Activated naive CD4-positive, alpha-beta T cell treated with anti-CD3 and anti-CD28 coated beads, Interleukin-2, amount 50 U/mL, for 16 hours (primary cell): ENCODE measurements around the gene TTC34.
"Not testable (repeated sequence)": the region's sequence is repeated elsewhere in the genome, so short reads cannot be mapped to it uniquely, and the experiment has no call there.

Experiments
- DNase-seq: peaks from one replicate; pipeline ENCODE4 v3.0.0-alpha.2; 2020

Gene TTC34

DNA sequence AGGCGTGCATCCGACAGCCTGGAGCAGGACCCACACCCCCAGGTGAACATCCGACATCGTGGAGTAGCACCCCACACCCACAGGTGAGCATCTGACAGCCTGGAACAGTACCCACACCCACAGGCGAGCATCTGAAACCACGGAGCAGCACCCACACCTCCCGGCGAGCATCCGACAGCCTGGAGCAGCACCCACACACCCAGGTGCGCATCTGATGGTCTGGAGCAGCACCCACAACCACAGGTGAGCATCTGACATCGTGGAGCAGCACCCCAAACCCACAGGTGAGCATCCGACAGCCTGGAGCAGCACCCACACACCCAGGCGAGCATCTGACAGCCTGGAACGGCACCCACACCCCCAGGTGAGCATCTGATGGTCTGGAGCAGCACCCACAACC is 46.1 kb downstream of the TTC34 start:
- DNase-seq = not testable (repeated sequence)

GRCh38 chr1:2754597-2754996 is 46.9 kb downstream of the TTC34 start:
- DNase-seq = not testable (repeated sequence)

DNA sequence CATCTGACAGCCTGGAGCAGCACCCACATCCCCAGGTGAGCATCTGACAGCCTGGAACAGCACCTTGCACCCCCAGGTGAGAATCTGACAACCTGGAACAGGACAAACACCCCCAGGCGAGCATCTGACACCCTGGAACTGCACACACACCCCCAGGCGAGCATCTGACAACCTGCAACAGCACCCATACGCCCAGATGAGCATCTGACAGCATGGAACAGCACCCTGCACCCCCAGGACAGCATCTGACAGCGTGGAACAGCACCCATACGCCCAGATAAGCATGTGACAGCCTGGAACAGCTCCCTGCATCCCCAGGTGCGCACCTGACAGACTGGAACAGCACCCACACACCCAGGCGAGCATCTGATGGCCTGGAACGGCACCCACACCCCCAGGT is 49.0 kb downstream of the TTC34 start:
- not testable (repeated sequence) for DNase-seq

DNA sequence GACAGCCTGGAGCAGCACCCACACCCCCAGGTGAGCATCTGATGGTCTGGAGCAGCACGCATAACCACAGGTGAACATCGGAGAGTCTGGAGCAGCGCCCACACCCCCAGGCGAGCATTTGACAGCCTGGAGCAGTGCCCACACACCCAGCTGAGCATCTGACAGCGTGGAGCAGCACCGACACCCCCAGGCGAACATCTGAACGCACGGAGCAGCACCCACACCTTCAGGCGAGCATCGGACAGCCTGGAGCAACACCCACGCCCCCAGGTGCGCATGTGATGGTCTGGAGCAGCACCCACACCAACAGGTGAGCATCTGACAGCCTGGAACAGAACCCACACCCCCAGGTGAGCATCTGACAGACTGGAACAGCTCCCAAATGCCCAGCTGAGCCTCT is 49.6 kb downstream of the TTC34 start:
- DNase-seq = not testable (repeated sequence)

DNA sequence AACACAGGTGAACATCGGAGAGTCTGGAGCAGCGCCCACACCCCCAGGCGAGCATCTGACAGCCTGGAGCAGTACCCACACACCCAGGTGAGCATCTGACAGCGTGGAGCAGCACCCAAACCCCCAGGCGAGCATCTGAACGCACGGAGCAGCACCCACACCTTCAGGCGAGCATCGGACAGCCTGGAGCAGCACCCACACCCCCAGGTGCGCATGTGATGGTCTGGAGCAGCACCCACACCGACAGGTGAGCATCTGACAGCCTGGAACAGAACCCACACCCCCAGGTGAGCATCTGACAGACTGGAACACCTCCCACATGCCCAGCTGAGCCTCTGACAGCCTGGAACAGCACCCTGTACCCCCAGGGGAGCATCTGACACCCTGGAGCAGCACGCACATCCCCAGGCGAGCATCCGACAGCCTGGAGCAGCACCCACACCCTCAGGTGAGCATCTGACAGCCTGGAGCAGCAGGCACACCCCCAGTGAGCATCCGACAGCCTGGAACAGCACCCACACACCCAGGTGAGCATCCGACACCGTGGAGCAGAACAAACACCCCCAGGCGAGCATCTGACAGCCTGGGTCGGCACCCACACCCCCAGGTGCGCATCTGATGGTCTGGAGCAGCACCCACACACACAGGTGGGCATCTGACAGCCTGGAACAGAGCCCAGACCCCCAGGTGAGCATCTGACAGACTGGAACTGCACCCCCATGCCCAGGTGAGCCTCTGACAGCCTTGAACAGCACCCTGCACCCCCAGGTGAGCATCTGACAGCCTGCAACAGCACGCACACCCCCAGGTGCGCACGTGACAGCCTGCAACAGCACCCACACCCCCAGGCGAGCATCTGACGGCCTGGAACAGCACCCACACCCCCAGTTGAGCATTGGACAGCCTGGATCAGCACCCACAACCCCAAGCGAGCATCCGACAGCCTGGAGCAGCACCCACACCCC is 50.4 kb downstream of the TTC34 start:
- DNase-seq = not testable (repeated sequence)

DNA sequence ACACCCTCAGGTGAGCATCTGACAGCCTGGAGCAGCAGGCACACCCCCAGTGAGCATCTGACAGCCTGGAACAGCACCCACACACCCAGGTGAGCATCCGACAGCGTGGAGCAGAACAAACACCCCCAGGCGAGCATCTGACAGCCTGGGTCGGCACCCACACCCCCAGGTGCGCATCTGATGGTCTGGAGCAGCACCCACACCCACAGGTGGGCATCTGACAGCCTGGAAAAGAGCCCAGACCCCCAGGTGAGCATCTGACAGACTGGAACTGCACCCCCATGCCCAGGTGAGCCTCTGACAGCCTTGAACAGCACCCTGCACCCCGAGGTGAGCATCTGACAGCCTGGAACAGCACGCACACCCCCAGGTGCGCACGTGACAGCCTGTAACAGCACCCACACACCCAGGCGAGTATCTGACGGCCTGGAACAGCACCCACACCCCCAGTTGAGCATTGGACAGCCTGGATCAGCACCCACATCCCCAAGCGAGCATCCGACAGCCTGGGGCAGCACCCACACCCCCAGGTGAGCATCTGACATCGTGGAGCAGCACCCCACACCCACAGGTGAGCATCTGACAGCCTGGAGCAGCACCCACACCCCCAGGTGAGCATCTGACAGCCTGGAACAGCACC is 51.3 kb downstream of the TTC34 start:
- DNase-seq = not testable (repeated sequence)

DNA sequence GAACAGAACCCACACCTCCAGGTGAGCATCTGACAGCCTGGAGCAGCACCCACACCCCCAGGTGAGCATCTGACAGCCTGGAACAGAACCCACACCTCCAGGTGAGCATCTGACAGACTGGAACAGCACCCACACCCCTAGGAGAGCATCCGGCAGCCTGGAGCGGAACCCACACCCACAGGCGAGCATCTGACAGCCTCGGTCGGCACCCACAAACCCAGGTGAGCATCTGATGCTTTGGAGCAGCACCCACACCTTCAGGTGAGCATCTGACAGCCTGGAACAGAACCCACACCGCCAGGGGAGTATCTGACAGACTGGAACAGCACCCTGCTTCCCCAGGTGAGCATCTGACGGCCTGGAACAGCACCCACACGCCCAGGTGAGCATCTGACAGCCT is 52.9 kb downstream of the TTC34 start:
- DNase-seq = not testable (repeated sequence)

- DNase-seq = not testable (repeated sequence)
These were observed 106.7 kb downstream of the TTC34 start for GRCh38 chr1:2694796-2695195.

DNA sequence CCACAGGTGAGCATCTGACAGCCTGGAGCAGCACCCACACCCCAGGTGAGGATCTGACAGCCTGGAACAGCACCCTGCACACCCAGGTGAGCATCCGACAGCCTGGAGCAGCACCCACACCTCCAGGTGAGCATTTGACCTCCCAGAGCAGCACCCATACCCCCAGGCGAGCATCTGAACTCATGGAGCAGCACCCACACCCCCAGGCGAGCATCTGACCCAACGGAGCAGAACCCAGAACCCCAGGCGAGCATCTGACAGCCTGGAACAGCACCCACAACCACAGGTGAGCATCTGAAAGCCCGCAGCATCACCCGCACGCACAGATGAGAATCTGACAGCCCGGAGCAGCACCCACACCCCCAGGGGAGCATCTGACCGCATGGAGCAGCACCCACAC is 111.3 kb downstream of the TTC34 start:
- not testable (repeated sequence) for DNase-seq

GRCh38 chr1:2688336-2688665 is 113.2 kb downstream of the TTC34 start:
- DNase-seq = not testable (repeated sequence)

DNA sequence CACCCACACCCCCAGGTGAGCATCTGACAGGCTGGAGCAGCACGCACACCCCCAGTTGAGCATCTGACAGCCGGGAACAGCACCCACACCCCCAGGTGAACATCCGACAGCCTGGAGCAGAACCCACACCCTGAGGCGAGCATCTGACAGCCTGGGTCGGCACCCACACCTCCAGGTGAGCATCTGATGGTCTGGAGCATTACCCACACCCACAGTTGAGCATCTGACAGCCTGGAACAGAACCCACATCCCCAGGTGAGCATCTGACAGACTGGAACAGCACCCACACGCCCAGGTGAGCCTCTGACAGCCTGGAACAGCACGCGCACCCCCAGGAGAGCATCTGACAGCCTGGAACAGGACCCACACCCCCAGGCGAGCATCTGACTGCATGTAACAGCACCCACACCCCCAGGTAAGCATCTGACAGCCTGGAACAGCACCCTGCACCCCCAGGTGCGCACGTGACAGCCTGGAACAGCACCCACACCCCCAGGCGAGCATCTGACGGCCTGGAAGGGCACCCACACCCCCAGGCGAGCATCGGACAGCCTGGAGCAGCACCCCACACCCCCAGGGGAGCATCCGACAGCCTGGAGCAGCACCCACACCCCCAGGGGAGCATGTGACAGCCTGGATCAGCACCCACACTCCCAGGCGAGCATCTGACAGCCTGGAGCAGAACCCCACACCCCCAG is 113.7 kb downstream of the TTC34 start:
- peak; percentile 14 for DNase-seq

GRCh38 chr1:2687174-2687591 is 114.3 kb downstream of the TTC34 start:
- not testable (repeated sequence) for DNase-seq

DNA sequence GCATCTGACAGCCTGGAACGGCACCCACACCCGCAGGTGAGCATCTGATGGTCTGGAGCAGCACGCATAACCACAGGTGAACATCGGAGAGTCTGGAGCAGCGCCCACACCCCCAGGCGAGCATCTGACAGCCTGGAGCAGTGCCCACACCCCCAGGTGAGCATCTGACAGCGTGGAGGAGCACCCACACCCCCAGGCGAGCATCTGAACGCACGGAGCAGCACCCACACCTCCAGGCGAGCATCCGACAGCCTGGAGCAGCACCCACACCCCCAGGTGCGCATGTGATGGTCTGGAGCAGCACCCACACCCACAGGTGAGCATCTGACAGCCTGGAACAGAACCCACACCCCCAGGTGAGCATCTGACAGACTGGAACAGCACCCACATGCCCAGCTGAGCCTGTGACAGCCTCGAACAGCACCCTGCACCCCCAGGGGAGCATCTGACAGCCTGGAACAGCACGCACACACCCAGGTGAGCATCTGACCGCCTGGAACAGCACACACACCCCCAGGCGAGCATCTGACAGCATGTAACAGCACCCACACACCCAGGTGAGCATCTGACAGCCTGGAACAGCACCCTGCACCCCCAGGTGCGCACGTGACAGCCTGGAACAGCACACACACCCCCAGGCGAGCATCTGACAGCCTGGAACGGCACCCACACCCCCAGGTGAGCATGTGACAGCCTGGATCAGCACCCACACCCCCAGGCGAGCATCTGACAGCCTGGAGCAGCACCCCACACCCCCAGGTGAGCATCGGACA is 115.2 kb downstream of the TTC34 start:
- DNase-seq = not testable (repeated sequence)

- DNase-seq = not testable (repeated sequence)
These were observed 115.8 kb downstream of the TTC34 start for GRCh38 chr1:2685671-2686070.

- not testable (repeated sequence) for DNase-seq
These were observed 116.6 kb downstream of the TTC34 start for GRCh38 chr1:2684878-2685277.

GRCh38 chr1:2684000-2684399 is 117.5 kb downstream of the TTC34 start:
- peak; percentile 18 for DNase-seq

- not testable (repeated sequence) for DNase-seq
These were observed 118.2 kb downstream of the TTC34 start for GRCh38 chr1:2683321-2683741.

DNA sequence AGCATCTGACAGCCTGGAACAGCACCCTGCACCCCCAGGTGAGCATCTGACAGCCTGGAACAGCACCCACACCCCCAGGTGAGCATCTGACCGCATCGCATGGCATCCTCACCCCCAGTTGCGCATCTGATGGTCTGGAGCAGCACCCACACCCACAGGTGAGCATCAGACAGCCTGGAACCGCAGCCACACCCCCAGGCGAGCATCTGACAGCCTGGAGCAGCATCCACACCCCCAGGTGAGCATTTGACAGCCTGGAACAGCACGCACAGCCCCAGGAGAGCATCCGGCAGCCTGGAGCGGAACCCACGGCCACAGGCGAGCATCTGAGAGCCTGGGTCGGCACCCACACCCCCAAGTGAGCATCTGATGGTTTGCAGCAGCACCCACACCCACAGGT is 118.6 kb downstream of the TTC34 start:
- not testable (repeated sequence) for DNase-seq

GRCh38 chr1:2676726-2677125 is 124.8 kb downstream of the TTC34 start:
- DNase-seq = not testable (repeated sequence)

- not testable (repeated sequence) for DNase-seq
These were observed 129.8 kb downstream of the TTC34 start for GRCh38 chr1:2671656-2672055.

DNA sequence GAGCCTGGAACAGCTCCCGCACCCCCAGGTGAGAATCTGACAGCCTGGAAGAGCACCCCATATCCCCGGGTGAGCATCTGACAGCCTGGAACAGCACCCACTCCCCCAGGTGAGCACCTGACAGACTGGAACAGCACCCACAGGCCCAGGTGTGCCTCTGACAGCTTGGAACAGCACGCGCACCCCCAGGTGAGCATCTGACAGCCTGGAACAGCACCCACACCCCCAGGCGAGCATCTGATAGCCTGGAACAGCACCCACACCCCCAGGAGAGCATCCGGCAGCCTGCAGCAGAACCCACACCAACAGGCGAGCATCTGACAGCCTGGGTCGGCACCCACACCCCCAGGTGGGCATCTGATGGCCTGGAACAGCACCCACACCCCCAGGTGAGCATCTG is 141.7 kb downstream of the TTC34 start:
- DNase-seq = peak; percentile 20

DNA sequence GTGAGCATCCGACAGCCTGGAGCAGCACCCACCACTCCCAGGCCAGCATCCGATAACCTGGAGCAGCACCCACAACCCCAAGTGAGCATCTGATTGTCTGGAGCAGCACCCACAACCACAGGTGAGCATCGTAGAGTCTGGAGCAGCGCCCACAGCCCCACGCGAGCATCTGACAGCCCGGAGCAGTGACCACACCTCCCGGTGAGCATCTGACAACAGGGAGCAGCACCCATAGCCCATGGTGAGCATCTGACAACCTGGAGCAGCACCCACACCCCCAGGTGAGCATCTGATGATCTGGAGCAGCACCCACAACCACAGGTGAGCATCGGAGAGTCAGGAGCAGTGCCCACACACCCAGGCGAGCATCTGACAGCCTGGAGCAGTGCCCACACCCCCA is 143.6 kb downstream of the TTC34 start:
- not testable (repeated sequence) for DNase-seq

DNA sequence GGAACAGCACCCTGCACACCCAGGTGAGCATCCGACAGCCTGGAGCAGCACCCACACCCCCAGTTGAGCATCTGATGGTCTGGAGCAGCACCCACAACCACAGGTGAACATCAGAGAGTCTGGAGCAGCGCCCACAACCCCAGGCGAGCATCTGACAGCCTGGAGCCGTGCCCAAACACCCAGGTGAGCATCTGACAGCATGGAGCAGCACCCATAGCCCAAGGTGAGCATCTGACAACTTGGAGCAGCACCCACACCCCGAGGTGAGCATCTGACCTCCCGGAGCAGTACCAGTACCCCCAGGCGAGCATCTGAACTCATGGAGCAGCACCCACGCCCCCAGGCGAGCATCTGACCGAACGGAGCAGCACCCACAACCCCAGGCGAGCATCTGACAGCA is 144.4 kb downstream of the TTC34 start:
- DNase-seq = not testable (repeated sequence)
